PC-9 (cell line): ENCODE data around the gene MORN5. TPM values are rescaled to one million over a fixed set of nuclear protein-coding genes. Genes with fewer than 3 reads are reported as not detected.

ENCODE experiments used
- BruUV-seq: library from RNA; stranded (reverse); fragments of 400-500 nt; replicated peaks from 2 replicates; lab custom pipeline; 2021; lab: Mats Ljungman, UMichigan
- CTCF ChIA-PET: fragments of 300-600 bp; sonication (Branson Sonifier 250); formaldehyde crosslinking; loops from one replicate; lab custom pipeline; 2022; ENCODE audit warnings: antibody characterized with exemption; lab: Charles Lee
- POLR2A ChIA-PET: fragments of 300-600 bp; sonication (Branson Sonifier 250); formaldehyde crosslinking; loops from one replicate; lab custom pipeline; 2022; ENCODE audit warnings: antibody characterized with exemption; ENCODE audit not compliant: unreplicated experiment; lab: Charles Lee
- DNase-seq, 2 experiments: peaks; one replicate each; pipeline versions ENCODE4 v3.0.0 to v3.0.0-alpha.2; 2015 to 2022; ENCODE audit warnings: mixed read lengths in 1 of 2
- H2AFZ ChIP-seq: fragments of 200-600 bp; sonication (generic); 2 replicates; pipeline ENCODE4 v1.8.1; 2017; ENCODE audit warnings: antibody characterized with exemption
- H3F3A ChIP-seq: fragments of 200-600 bp; sonication (generic); 2 replicates; pipeline ENCODE4 v1.8.1; 2017; ENCODE audit warnings: antibody characterized with exemption, mild to moderate bottlenecking, low read depth; ENCODE audit not compliant: insufficient read depth
- H3K27ac ChIP-seq: fragments of 200-600 bp; sonication (generic); 2 replicates; pipeline ENCODE4 v1.6.1; 2016; ENCODE audit warnings: mixed run types
- H3K27me3 ChIP-seq: fragments of 200-600 bp; sonication (generic); 2 replicates; pipeline ENCODE4 v1.6.1; 2016; ENCODE audit warnings: low read depth, mixed run types; ENCODE audit not compliant: insufficient read depth
- H3K36me3 ChIP-seq: fragments of 200-600 bp; sonication (generic); 2 replicates; pipeline ENCODE4 v1.6.1; 2016; ENCODE audit warnings: low read depth, mixed run types
- H3K4me1 ChIP-seq: fragments of 200-600 bp; sonication (generic); replicated peaks from 2 replicates; pipeline ENCODE4 v1.6.1; 2016; ENCODE audit warnings: mixed run types; ENCODE audit not compliant: insufficient read depth
- H3K4me2 ChIP-seq: fragments of 200-600 bp; sonication (generic); 2 replicates; pipeline ENCODE4 v1.6.1; 2017; ENCODE audit warnings: mixed run types
- H3K4me3 ChIP-seq: fragments of 200-600 bp; sonication (generic); 2 replicates; pipeline ENCODE4 v1.6.1; 2016; ENCODE audit warnings: mixed run types
- H3K79me2 ChIP-seq: fragments of 200-600 bp; sonication (generic); 2 replicates; pipeline ENCODE4 v1.6.1; 2017; ENCODE audit warnings: low read depth, mixed run types
- H3K9me2 ChIP-seq: fragments of 200-600 bp; sonication (generic); 2 replicates; pipeline ENCODE4 v1.8.1; 2017; ENCODE audit warnings: mild to moderate bottlenecking; ENCODE audit not compliant: insufficient read depth
- H3K9me3 ChIP-seq: fragments of 200-600 bp; sonication (generic); 2 replicates; pipeline ENCODE4 v1.8.1; 2016; ENCODE audit warnings: low read depth; ENCODE audit not compliant: insufficient read depth
- H4K20me1 ChIP-seq: fragments of 200-600 bp; sonication (generic); 2 replicates; pipeline ENCODE4 v1.8.1; 2017; ENCODE audit not compliant: insufficient read depth
- CTCF ChIP-seq: fragments of 200-600 bp; sonication (generic); conservative IDR thresholded peaks from 2 replicates; pipeline ENCODE4 v1.6.1; 2017; ENCODE audit warnings: mixed run types, antibody characterized with exemption, mild to moderate bottlenecking, moderate library complexity
- EZH2 ChIP-seq: fragments of 200-600 bp; sonication (generic); IDR thresholded peaks from 2 replicates; pipeline ENCODE4 v1.8.0; 2017; ENCODE audit warnings: antibody characterized with exemption, low read depth
- intact Hi-C: fragments of 100-400 bp; cut with micrococcal nuclease; formaldehyde crosslinking; loops from one replicate; pipeline ENCODE4 v1.10.0; 2022; ENCODE audit not compliant: unreplicated experiment
- total RNA-seq: library from RNA; stranded (reverse); gene quantifications from 2 replicates; pipeline ENCODE4 v1.2.3, GENCODE V29; 2021

MORN5 gene
- total RNA-seq, 1 experiment from 2014 or later: not detected

DNA sequence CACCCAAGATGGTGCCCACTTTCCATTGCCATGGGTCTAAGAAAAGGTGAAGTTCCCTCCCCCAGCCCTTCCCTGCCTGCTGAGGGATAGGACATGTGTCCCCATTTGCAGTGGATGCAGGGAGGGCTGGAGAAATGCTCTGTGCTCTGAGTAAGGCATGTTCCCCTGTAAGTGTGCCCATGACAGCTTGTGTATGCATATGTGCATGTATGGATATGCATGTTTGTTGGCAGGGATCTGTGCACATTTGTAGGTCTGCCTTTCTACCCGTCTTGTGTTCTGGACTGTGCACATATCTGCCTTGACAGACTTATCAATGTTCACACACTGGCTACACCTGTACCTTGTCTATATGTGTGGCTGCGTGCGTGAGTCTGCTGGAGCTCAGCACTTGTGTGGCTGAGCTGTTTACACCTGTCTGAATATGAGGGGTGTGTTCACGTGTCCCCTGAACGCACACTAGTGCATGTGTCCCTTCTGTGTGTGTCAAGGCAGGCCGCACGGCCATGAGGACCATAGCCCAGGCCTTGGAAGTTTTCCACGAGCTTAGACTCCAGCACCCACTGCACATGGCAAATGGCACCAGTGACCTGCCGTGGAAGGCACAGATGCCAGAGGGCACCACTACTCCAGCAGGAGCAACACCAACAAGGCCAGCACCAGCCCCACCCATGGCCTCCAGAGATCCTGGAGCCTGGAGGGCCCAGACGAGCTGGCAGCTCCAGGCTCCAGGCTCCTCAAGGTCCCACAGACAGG is 39.2 kb upstream of the MORN5 start:
- no peak overlapping the region for H3K4me3 ChIP-seq
- H3K9me3 ChIP-seq: no peaks in the 10 kb centered on the region
- no peaks in the 10 kb centered on the region for H3K4me1 ChIP-seq
- no peak overlapping the region for H2AFZ ChIP-seq
- no peak for DNase-seq
- TF ChIP-seq CTCF (no peak), EZH2 (no peak)
- intact Hi-C loops: loop anchor here (5.0 kb wide), 1 partner anchor 483 kb away; no protein-coding TSS in a partner anchor
- CTCF ChIA-PET: interaction anchor here (0.5 to 1.7 kb wide), 2 partner anchors 21 to 506 kb away, joined by 3 to 23 read pairs; no protein-coding TSS in a partner anchor
- H3K27ac ChIP-seq: no peak overlapping the region
- no peaks in the 10 kb centered on the region for H3K36me3 ChIP-seq
- POLR2A ChIA-PET: no interaction called here
- no TSS peak for BruUV-seq
- no peaks in the 10 kb centered on the region for H3K79me2 ChIP-seq
- no peaks in the 10 kb centered on the region for H3K9me2 ChIP-seq
- no peaks in the 10 kb centered on the region for H3F3A ChIP-seq
- H4K20me1 ChIP-seq: no peaks in the 10 kb centered on the region
- H3K4me2 ChIP-seq: no peak overlapping the region
- peaks cover 3% of the 10 kb centered on the region for H3K27me3 ChIP-seq

GRCh38 chr9:122121391-122121790 is 38.3 kb upstream of the MORN5 start:
- no peak for TF ChIP-seq EZH2
- TF ChIP-seq CTCF: no peak
- no peaks in the 10 kb centered on the region for H4K20me1 ChIP-seq
- no peaks in the 10 kb centered on the region for H3F3A ChIP-seq
- no peaks in the 10 kb centered on the region; the same call in 1 of the 2 replicates for H3K27me3 ChIP-seq
- intact Hi-C loops: loop anchor here (5.0 kb wide), 1 partner anchor 484 kb away; no protein-coding TSS in a partner anchor
- no peaks in the 10 kb centered on the region for H3K36me3 ChIP-seq
- POLR2A ChIA-PET: no interaction called here
- no peaks in the 10 kb centered on the region for H3K9me3 ChIP-seq
- H3K4me2 ChIP-seq: no peak overlapping the region
- H3K9me2 ChIP-seq: no peaks in the 10 kb centered on the region
- no peak overlapping the region for H2AFZ ChIP-seq
- CTCF ChIA-PET: interaction anchor here (1.7 kb wide), 1 partner anchor 22 kb away, joined by 23 read pairs; no protein-coding TSS in a partner anchor
- no peak for DNase-seq
- BruUV-seq: no TSS peak
- no peaks in the 10 kb centered on the region for H3K79me2 ChIP-seq
- no peak overlapping the region for H3K27ac ChIP-seq
- H3K4me3 ChIP-seq: no peak overlapping the region
- H3K4me1 ChIP-seq: no peaks in the 10 kb centered on the region

DNA sequence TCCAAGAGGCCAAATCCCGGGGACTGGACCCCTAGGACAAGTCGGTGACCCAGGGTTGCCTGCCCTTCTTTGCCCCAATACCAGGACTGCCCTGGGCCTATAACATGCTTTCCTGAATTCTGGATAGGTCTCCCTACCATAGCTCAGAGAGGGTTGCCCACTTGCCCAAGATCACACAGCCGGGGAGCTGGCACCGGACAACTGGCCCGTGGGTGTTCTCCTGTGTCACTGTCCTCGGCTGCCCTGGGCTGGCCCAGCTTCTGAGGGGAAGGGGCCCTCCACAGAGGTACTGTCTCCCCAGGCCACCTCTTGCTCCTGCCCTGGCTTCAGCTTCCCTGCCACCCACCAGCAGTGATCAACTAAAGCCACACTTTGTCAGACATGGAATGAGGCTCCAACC is 37.8 kb upstream of the MORN5 start:
- Histone ChIP-seq H4K20me1 (no peaks in the 10 kb centered on the region), H3K27ac (no peak overlapping the region), H3K4me3 (no peak overlapping the region), H3K79me2 (no peaks in the 10 kb centered on the region), H3F3A (no peaks in the 10 kb centered on the region), H3K9me2 (no peaks in the 10 kb centered on the region), H3K4me2 (no peak overlapping the region), H2AFZ (no peak overlapping the region), H3K36me3 (no peaks in the 10 kb centered on the region), H3K27me3 (no peaks in the 10 kb centered on the region), H3K4me1 (no peaks in the 10 kb centered on the region), H3K9me3 (no peaks in the 10 kb centered on the region)
- no peak for DNase-seq
- ChIA-PET CTCF (interaction anchor here (0.6 to 4.6 kb wide), 3 partner anchors 23 to 590 kb away, joined by 23 to 47 read pairs (median 27); no protein-coding TSS in a partner anchor), POLR2A (no interaction called here)
- no peak for TF ChIP-seq CTCF
- intact Hi-C loops: loop anchor here (5.0 kb wide), 1 partner anchor 485 kb away; no protein-coding TSS in a partner anchor
- BruUV-seq: no TSS peak
